HepG2 (cell line): ENCODE measurements around the gene ACKR3. TPM values are rescaled to one million over a fixed set of nuclear protein-coding genes. Genes with fewer than 3 reads are reported as not detected.

Experiments used
- ATAC-seq: fragments of 200-7000 bp; cut with Tn5 transposase; 3 replicates; pipeline ENCODE4 v1.9.1; 2020; ENCODE audit warnings: mild to moderate bottlenecking, moderate library complexity
- BruUV-seq: library from RNA; stranded (reverse); fragments of 400-500 nt; replicated peaks from 2 replicates; lab custom pipeline; 2021; lab: Mats Ljungman, UMichigan
- CTCF ChIA-PET: fragments of 300-600 bp; formaldehyde crosslinking; extraction: SDS; loops from one replicate; lab custom pipeline; 2021; ENCODE audit warnings: low total read pairs, inconsistent platforms, low intra/inter-chr PET ratio; lab: Yijun Ruan, JAX
- POLR2A ChIA-PET: fragments of 350-600 bp; sonication (Branson Sonifier 250); formaldehyde crosslinking; loops from one replicate; lab custom pipeline; 2020; ENCODE audit warnings: antibody characterized with exemption, inconsistent platforms; lab: Yijun Ruan, JAX
- DNase-seq: peaks from one replicate; pipeline ENCODE4 v3.0.0-alpha.2; 2015; ENCODE audit warnings: low spot score
- FAIRE-seq: peaks from 3 replicates; lab custom pipeline; 2011; peaks lifted over from hg19 to GRCh38; lab: Jason Lieb, UNC
- H2AFZ ChIP-seq: one replicate; pipeline ENCODE4 v1.6.1; 2011; ENCODE audit warnings: low read length, inconsistent platforms
- H3K27ac ChIP-seq: fragments of 300-600 bp; 3 replicates; pipeline ENCODE4 v1.8.0; 2011; ENCODE audit warnings: mixed run types, mild to moderate bottlenecking, mixed read lengths, low read length, inconsistent platforms; ENCODE audit not compliant: insufficient read depth; ENCODE audit errors: extremely low read length
- H3K27me3 ChIP-seq, 2 experiments: fragments of 200-600 bp in 1 of 2; 2 replicates in 1 of 2; 3 replicates in 1 of 2; pipeline versions ENCODE4 v1.6.0 to v1.8.0; 2011; ENCODE audit warnings: low read length in 2 of 2, mild to moderate bottlenecking in 2 of 2, moderate library complexity in 2 of 2, inconsistent platforms in 1 of 2; ENCODE audit not compliant: insufficient read depth in 2 of 2, control insufficient read depth in 1 of 2
- H3K36me3 ChIP-seq, 2 experiments: fragments of 200-600 bp in 1 of 2; replicated peaks in 1 of 2; 2 replicates in 1 of 2; 3 replicates in 1 of 2; pipeline versions ENCODE4 v1.5.1 to v1.8.0; 2011; ENCODE audit warnings: low read length in 2 of 2, inconsistent platforms in 1 of 2; ENCODE audit not compliant: insufficient read depth in 2 of 2, control insufficient read depth in 1 of 2
- H3K4me1 ChIP-seq: 2 replicates; pipeline ENCODE4 v1.5.1; 2012; ENCODE audit warnings: low read length, inconsistent platforms; ENCODE audit not compliant: insufficient read depth
- H3K4me2 ChIP-seq: 2 replicates; pipeline ENCODE4 v1.6.0; 2011; ENCODE audit warnings: low read depth, low read length, inconsistent platforms
- H3K4me3 ChIP-seq, 3 experiments: fragments of 200-600 bp in 1 of 3; sonication (generic), shearing (Covaris generic) in 1 of 3; replicated peaks in 1 of 3; 2 replicates each; pipeline ENCODE4 v1.5.1; 2011 to 2016; ENCODE audit warnings: low read length in 3 of 3, inconsistent platforms in 2 of 3, low read depth in 2 of 3, mild to moderate bottlenecking in 2 of 3, control low read depth in 1 of 3, mixed read lengths in 1 of 3; ENCODE audit not compliant: insufficient read depth in 1 of 3
- H3K79me2 ChIP-seq: one replicate; pipeline ENCODE4 v1.6.1; 2011; ENCODE audit warnings: low read length, inconsistent platforms; ENCODE audit not compliant: insufficient read depth
- H3K9ac ChIP-seq: 2 replicates; pipeline ENCODE4 v1.6.0; 2011; ENCODE audit warnings: mild to moderate bottlenecking, low read depth, low read length, inconsistent platforms; ENCODE audit not compliant: insufficient read depth
- H3K9me3 ChIP-seq: 2 replicates; pipeline ENCODE4 v1.5.1; 2012; ENCODE audit warnings: mild to moderate bottlenecking, low read length
- H4K20me1 ChIP-seq: 2 replicates; pipeline ENCODE4 v1.6.0; 2011; ENCODE audit warnings: inconsistent platforms, mild to moderate bottlenecking, low read length, moderate library complexity; ENCODE audit not compliant: insufficient read depth
- BORCS8-MEF2B ChIP-seq: sonication (generic); formaldehyde crosslinking; IDR thresholded peaks from 2 replicates; pipeline ENCODE4 v1.8.0; 2022; ENCODE audit warnings: mild to moderate bottlenecking, missing genetic modification reagents
- CBFB ChIP-seq: sonication (generic); formaldehyde crosslinking; IDR thresholded peaks from 2 replicates; pipeline ENCODE4 v1.4.0; 2020; ENCODE audit warnings: missing genetic modification reagents
- FOSL2 ChIP-seq: sonication (generic); formaldehyde crosslinking; IDR thresholded peaks from 2 replicates; pipeline ENCODE4 v1.4.0; 2020; ENCODE audit warnings: missing genetic modification reagents
- FOXA1 ChIP-seq, 2 experiments: fragments of 450-650 bp in 1 of 2; sonication (generic) in 1 of 2; formaldehyde crosslinking in 1 of 2; IDR thresholded peaks; 2 replicates each; pipeline versions ENCODE4 v1.4.0 to v1.6.1; 2016 to 2020; ENCODE audit warnings: missing genetic modification reagents in 1 of 2
- FOXM1 ChIP-seq: sonication (generic); formaldehyde crosslinking; IDR thresholded peaks from 2 replicates; pipeline ENCODE4 v1.5.0; 2020; ENCODE audit warnings: missing genetic modification reagents
- KLF16 ChIP-seq, 2 experiments: sonication (generic) in 1 of 2; formaldehyde crosslinking in 1 of 2; IDR thresholded peaks; 2 replicates each; pipeline versions ENCODE4 v1.6.1 to v1.8.0; 2016 to 2023; ENCODE audit warnings: missing genetic modification reagents in 2 of 2, missing compliant biosample characterization in 1 of 2
- ZMYM2 ChIP-seq: sonication (generic); formaldehyde crosslinking; IDR thresholded peaks from 2 replicates; pipeline ENCODE4 v1.8.0; 2022; ENCODE audit warnings: mild to moderate bottlenecking, missing genetic modification reagents
- WGBS: methylation state at CpG from one replicate; pipeline ENCODE4 v1.1.6; 2017; ENCODE audit warnings: low lambda C conversion rate; 5-methylcytosine and 5-hydroxymethylcytosine counted together
- in situ Hi-C: cut with HindIII; loops from 2 replicates; pipeline ENCODE4 v1.10.0; 2017; ENCODE audit warnings: low pct_unique_long_range_greater_than_20kb; ENCODE audit not compliant: extremely low pct_ligation_motif_present
- intact Hi-C: fragments of 100-400 bp; cut with micrococcal nuclease; formaldehyde crosslinking; loops from one replicate; pipeline ENCODE4 v1.10.0; 2022; ENCODE audit not compliant: unreplicated experiment
- polyA plus RNA-seq, 8 experiments: library from polyadenylated mRNA; depleted of rRNA in 3 of 8; stranded (reverse) in 7 of 8; unstranded in 1 of 8; fragments of >200 nt; fragmentation: Illumina TruSeq in 4 of 8; extraction: Trizol in 4 of 8; gene quantifications; 2 replicates each; pipeline versions ENCODE4 v1.2.1 to v1.2.3, GENCODE V29; 2011 to 2016; ENCODE audit warnings: low read depth in 4 of 8, missing spikeins in 1 of 8, mixed read lengths in 1 of 8; ENCODE audit not compliant: insufficient read depth in 1 of 8
- total RNA-seq, 5 experiments: library from RNA; depleted of rRNA; stranded (reverse); fragments of >200 nt; fragmentation: Illumina TruSeq; extraction: Trizol; gene quantifications; 2 replicates each; pipeline ENCODE4 v1.2.3, GENCODE V29; 2016; ENCODE audit warnings: low read depth in 1 of 5
- TF ChIP-seq, protein P1 (sequence below): sonication (generic); formaldehyde crosslinking; IDR thresholded peaks from 2 replicates; pipeline ENCODE4 v1.4.0; 2020; ENCODE audit warnings: missing genetic modification reagents
- TF ChIP-seq, protein P2 (sequence below): sonication (generic); formaldehyde crosslinking; IDR thresholded peaks from 2 replicates; pipeline ENCODE4 v1.4.0; 2020; ENCODE audit warnings: missing genetic modification reagents, borderline replicate concordance
- TF ChIP-seq, protein P3 (sequence below): IDR thresholded peaks from 2 replicates; pipeline ENCODE4 v1.6.1; 2018; ENCODE audit warnings: missing genetic modification reagents, mild to moderate bottlenecking, missing compliant biosample characterization

Gene ACKR3
- total and polyA plus RNA-seq, 2 of the 13 experiments (the other 11 are each of a cell fraction or from before 2014, with no cell fraction given) = not detected

DNA sequence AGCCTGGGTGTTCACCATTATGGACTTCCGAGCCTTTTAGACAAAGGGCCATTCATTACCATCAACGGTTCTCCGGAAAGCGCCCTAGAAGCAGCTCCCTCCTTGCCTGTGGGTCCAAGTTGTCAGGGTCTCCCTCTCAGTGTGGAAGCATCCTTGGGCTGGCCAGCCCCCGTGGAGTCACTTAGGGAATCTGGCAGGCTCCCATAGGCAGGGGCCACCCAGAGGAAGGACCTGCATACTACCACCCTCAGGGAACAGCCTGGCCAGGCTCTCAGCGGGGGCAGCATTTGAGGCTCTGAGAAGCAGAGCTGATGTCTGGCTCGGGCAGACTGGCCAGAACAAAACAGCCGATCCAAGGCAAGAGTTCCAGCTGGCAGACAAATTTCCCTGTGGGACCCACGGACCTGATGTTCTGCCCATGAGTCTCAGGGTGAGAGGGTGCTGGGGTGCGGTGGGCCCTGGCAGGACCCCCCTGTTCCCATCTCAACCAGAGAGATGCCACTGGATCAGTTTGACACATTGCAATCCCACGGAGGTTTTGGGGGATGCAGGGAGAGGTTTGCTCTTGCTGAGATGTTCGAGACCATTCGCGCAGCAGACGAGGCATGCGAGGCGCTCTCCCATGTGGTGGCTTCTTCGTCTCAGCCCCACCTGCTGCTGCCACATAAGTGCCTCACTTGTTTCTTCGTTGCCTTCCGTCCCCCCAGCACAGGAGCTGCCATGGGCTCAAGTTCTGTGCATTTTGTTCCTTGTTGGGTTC, 56.9 kb downstream of the ACKR3 start:
- H3K9ac ChIP-seq = no peak overlapping the region
- H3K9me3 ChIP-seq = no peaks in the 10 kb centered on the region
- H4K20me1 ChIP-seq = no peaks in the 10 kb centered on the region
- H3K4me1 ChIP-seq = no peaks in the 10 kb centered on the region
- no peak overlapping the region for H3K4me2 ChIP-seq
- no TSS peak for BruUV-seq
- POLR2A ChIA-PET = no interaction called here
- in situ Hi-C loops = no loop called here
- peaks cover 0 to 46% of the 10 kb centered on the region in 2 experiments for H3K27me3 ChIP-seq
- no peak overlapping the region for H3K4me3 ChIP-seq
- H2AFZ ChIP-seq = no peak overlapping the region
- peak; percentile 49 for ATAC-seq
- WGBS = 37% methylated on average over 19 of the region's 20 CpGs
- H3K79me2 ChIP-seq = no peaks in the 10 kb centered on the region
- no peak for DNase-seq
- no peak overlapping the region for H3K27ac ChIP-seq
- no peaks in the 10 kb centered on the region for H3K36me3 ChIP-seq
- CTCF ChIA-PET = no interaction called here
- intact Hi-C loops = no loop called here
- FAIRE-seq = no peak
- TF ChIP-seq FOXM1 (CRISPR knock-in tag) (no peak), ZMYM2 (CRISPR knock-in tag) (no peak), KLF16 (CRISPR knock-in tag; IDR thresholded peaks at IDR 0.05) (no peak), FOXA1 (IDR thresholded peaks at IDR 0.05) (no peak), FOXA1 (CRISPR knock-in tag; IDR thresholded peaks at IDR 0.05) (no peak), FOSL2 (CRISPR knock-in tag) (no peak), BORCS8-MEF2B (CRISPR knock-in tag) (no peak), CBFB (CRISPR knock-in tag) (no peak)
- TF ChIP-seq, protein P1, sequence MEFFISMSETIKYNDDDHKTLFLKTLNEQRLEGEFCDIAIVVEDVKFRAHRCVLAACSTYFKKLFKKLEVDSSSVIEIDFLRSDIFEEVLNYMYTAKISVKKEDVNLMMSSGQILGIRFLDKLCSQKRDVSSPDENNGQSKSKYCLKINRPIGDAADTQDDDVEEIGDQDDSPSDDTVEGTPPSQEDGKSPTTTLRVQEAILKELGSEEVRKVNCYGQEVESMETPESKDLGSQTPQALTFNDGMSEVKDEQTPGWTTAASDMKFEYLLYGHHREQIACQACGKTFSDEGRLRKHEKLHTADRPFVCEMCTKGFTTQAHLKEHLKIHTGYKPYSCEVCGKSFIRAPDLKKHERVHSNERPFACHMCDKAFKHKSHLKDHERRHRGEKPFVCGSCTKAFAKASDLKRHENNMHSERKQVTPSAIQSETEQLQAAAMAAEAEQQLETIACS (CRISPR knock-in tag) = no peak
- TF ChIP-seq, protein P2, sequence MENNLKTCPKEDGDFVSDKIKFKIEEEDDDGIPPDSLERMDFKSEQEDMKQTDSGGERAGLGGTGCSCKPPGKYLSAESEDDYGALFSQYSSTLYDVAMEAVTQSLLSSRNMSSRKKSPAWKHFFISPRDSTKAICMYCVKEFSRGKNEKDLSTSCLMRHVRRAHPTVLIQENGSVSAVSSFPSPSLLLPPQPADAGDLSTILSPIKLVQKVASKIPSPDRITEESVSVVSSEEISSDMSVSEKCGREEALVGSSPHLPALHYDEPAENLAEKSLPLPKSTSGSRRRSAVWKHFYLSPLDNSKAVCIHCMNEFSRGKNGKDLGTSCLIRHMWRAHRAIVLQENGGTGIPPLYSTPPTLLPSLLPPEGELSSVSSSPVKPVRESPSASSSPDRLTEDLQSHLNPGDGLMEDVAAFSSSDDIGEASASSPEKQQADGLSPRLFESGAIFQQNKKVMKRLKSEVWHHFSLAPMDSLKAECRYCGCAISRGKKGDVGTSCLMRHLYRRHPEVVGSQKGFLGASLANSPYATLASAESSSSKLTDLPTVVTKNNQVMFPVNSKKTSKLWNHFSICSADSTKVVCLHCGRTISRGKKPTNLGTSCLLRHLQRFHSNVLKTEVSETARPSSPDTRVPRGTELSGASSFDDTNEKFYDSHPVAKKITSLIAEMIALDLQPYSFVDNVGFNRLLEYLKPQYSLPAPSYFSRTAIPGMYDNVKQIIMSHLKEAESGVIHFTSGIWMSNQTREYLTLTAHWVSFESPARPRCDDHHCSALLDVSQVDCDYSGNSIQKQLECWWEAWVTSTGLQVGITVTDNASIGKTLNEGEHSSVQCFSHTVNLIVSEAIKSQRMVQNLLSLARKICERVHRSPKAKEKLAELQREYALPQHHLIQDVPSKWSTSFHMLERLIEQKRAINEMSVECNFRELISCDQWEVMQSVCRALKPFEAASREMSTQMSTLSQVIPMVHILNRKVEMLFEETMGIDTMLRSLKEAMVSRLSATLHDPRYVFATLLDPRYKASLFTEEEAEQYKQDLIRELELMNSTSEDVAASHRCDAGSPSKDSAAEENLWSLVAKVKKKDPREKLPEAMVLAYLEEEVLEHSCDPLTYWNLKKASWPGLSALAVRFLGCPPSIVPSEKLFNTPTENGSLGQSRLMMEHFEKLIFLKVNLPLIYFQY (CRISPR knock-in tag) = no peak
- TF ChIP-seq, protein P3, sequence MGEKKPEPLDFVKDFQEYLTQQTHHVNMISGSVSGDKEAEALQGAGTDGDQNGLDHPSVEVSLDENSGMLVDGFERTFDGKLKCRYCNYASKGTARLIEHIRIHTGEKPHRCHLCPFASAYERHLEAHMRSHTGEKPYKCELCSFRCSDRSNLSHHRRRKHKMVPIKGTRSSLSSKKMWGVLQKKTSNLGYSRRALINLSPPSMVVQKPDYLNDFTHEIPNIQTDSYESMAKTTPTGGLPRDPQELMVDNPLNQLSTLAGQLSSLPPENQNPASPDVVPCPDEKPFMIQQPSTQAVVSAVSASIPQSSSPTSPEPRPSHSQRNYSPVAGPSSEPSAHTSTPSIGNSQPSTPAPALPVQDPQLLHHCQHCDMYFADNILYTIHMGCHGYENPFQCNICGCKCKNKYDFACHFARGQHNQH (CRISPR knock-in tag) = no peak
